Testis (tissue), 3 donors: ENCODE results near the gene LGALS7. TPM values are rescaled to one million over a fixed set of nuclear protein-coding genes. Genes with fewer than 3 reads are reported as not detected.
"Not testable (repeated sequence)": the region's sequence is repeated elsewhere in the genome, so short reads cannot be mapped to it uniquely, and the experiment has no call there.

Experiments
- DNase-seq: peaks from one replicate; pipeline ENCODE4 v3.0.0-alpha.2; 2019
- H3K27ac ChIP-seq, 2 donors: fragments of 200-600 bp; sonication (generic); one replicate each; pipeline ENCODE4 v1.5.1; 2019
- H3K27me3 ChIP-seq: fragments of 200-600 bp; sonication (generic); one replicate; pipeline ENCODE4 v1.5.1; 2019
- H3K36me3 ChIP-seq: fragments of 200-600 bp; sonication (generic); one replicate; pipeline ENCODE4 v1.5.1; 2017; ENCODE audit warnings: low read depth; ENCODE audit errors: missing control alignments
- H3K4me1 ChIP-seq: fragments of 200-600 bp; sonication (generic); one replicate; pipeline ENCODE4 v1.5.1; 2019
- H3K4me3 ChIP-seq, 2 donors: fragments of 200-600 bp; sonication (generic); one replicate each; pipeline ENCODE4 v1.5.1; 2017 to 2019
- H3K9me3 ChIP-seq: fragments of 200-600 bp; sonication (generic); one replicate; pipeline ENCODE4 v1.5.1; 2017
- CTCF ChIP-seq, 3 experiments: fragments of 450-650 bp in 2 of 3; fragments of 200-600 bp in 1 of 3; sonication (generic) in 1 of 3; IDR thresholded peaks; one replicate each; pipeline ENCODE4 v1.5.1; 2016 to 2019; ENCODE audit warnings: antibody characterized with exemption in 3 of 3, mild to moderate bottlenecking in 2 of 3, moderate library complexity in 1 of 3
- POLR2A ChIP-seq: fragments of 450-650 bp; IDR thresholded peaks from one replicate; pipeline ENCODE4 v1.6.1; 2017; ENCODE audit warnings: antibody characterized with exemption, mild to moderate bottlenecking, moderate library complexity
- WGBS, 2 donors: methylation state at CpG; one replicate each; pipeline ENCODE4 v1.1.5; 2018; 5-methylcytosine and 5-hydroxymethylcytosine counted together
- intact Hi-C: fragments of 100-400 bp; cut with DNase I; formaldehyde crosslinking; loops from one replicate; pipeline ENCODE4 v1.15.1; 2023; ENCODE audit warnings: low total_unique reads
- polyA plus RNA-seq: library from polyadenylated mRNA; stranded (reverse); fragments of 350-450 nt; fragmentation: Illumina TruSeq; extraction: RNeasy Lipid Tissue Mini Kit (QIAGEN cat#74804); gene quantifications from one replicate; pipeline ENCODE4 v1.2.3, GENCODE V29; 2014; ENCODE audit warnings: low read depth, low replicate concordance; ENCODE audit not compliant: insufficient read depth
- total RNA-seq, 2 donors: library from RNA; depleted of rRNA; stranded (reverse); fragments of >200 nt; gene quantifications; one replicate each; pipeline ENCODE4 v1.2.3, GENCODE V29; 2016

LGALS7 gene
- total and polyA plus RNA-seq, 3 donors from 2014 or later = 4.4 TPM; not detected in 2

- WGBS, 2 donors = 97 to 98% methylated on average over 7 of the region's 7 CpGs
- no peak overlapping the region for H3K4me3 ChIP-seq
- H3K9me3 ChIP-seq = no peaks in the 10 kb centered on the region
- H3K4me1 ChIP-seq = no peaks in the 10 kb centered on the region
- no peak overlapping the region for H3K27ac ChIP-seq
- no peaks in the 10 kb centered on the region for H3K36me3 ChIP-seq
- intact Hi-C loops = no loop called here
- no peaks in the 10 kb centered on the region for H3K27me3 ChIP-seq
- no peak for DNase-seq
- TF ChIP-seq POLR2A (no peak), CTCF (IDR thresholded peaks at IDR 0.05) (no peak)
These were observed 11.9 kb upstream of the LGALS7 start for GRCh38 chr19:38785187-38785699.

GRCh38 chr19:38784224-38784623, 10.9 kb upstream of the LGALS7 start:
- no peaks in the 10 kb centered on the region for H3K27me3 ChIP-seq
- TF ChIP-seq CTCF (IDR thresholded peaks at IDR 0.05) = no peak
- TF ChIP-seq POLR2A = no peak
- no peak for DNase-seq
- intact Hi-C loops = no loop called here
- H3K4me3 ChIP-seq = no peak overlapping the region
- H3K9me3 ChIP-seq = no peaks in the 10 kb centered on the region
- 66 to 73% methylated on average over 3 of the region's 3 CpGs for WGBS, 2 donors
- H3K4me1 ChIP-seq = no peaks in the 10 kb centered on the region
- no peaks in the 10 kb centered on the region for H3K36me3 ChIP-seq
- no peak overlapping the region for H3K27ac ChIP-seq

GRCh38 chr19:38782212-38782611, 8.9 kb upstream of the LGALS7 start:
- H3K4me3 ChIP-seq, H3K4me1 ChIP-seq, DNase-seq, H3K36me3 ChIP-seq, intact Hi-C loops, H3K27ac ChIP-seq, H3K9me3 ChIP-seq, H3K27me3 ChIP-seq: not testable (repeated sequence)
- WGBS, 2 donors = 90 to 92% methylated on average over 12 to 13 of the region's 13 CpGs

- 43 to 55% methylated on average over 7 of the region's 7 CpGs for WGBS, 2 donors
- intact Hi-C loops = no loop called here
- Histone ChIP-seq H3K4me3 (no peak overlapping the region), H3K4me1 (peaks cover 6% of the 10 kb centered on the region), H3K36me3 (no peaks in the 10 kb centered on the region), H3K9me3 (no peaks in the 10 kb centered on the region), H3K27me3 (no peaks in the 10 kb centered on the region), H3K27ac (peak overlapping the region; percentile 33 to 63)
- DNase-seq = peak; percentile 90
- TF ChIP-seq CTCF (IDR thresholded peaks at IDR 0.05) (no peak), POLR2A (no peak)
These were observed 7.7 kb upstream of the LGALS7 start for GRCh38 chr19:38781058-38781457.

GRCh38 chr19:38780443-38780842, 7.1 kb upstream of the LGALS7 start:
- peaks cover 6% of the 10 kb centered on the region for H3K4me1 ChIP-seq
- no peaks in the 10 kb centered on the region for H3K36me3 ChIP-seq
- peak overlapping the region; percentile 10 to 61 for H3K27ac ChIP-seq
- no peak overlapping the region for H3K4me3 ChIP-seq
- intact Hi-C loops = no loop called here
- TF ChIP-seq POLR2A (no peak), CTCF (IDR thresholded peaks at IDR 0.05) (no peak)
- 69 to 77% methylated on average over 7 of the region's 7 CpGs for WGBS, 2 donors
- H3K27me3 ChIP-seq = no peaks in the 10 kb centered on the region
- H3K9me3 ChIP-seq = no peaks in the 10 kb centered on the region
- no peak for DNase-seq
